Central memory CD8-positive, alpha-beta T cell (primary cell): ENCODE data around the gene PIP5K1A.
"Not testable (repeated sequence)": the region's sequence is repeated elsewhere in the genome, so short reads cannot be mapped to it uniquely, and the experiment has no call there.

Experiments
- ATAC-seq: fragments of 150-1000 bp; cut with Tn5 transposase; replicated peaks from 2 replicates; pipeline ENCODE4 v1.10.0; 2022; ENCODE audit warnings: mild to moderate bottlenecking, moderate FRiP score, moderate number of reproducible peaks; ENCODE audit not compliant: poor library complexity, severe bottlenecking; ENCODE audit errors: extremely low read depth
- DNase-seq, 2 donors: peaks; one replicate each; pipeline ENCODE4 v3.0.0; 2021; ENCODE audit warnings: low spot score in 2 of 2
- H3K27ac Mint-ChIP-seq: one replicate; pipeline ENCODE4 v1.8.0; 2022; ENCODE audit warnings: low read depth, mild to moderate bottlenecking, moderate library complexity, mixed read lengths
- H3K27me3 Mint-ChIP-seq: one replicate; pipeline ENCODE4 v1.8.0; 2022; ENCODE audit warnings: mixed read lengths
- H3K36me3 Mint-ChIP-seq: one replicate; pipeline ENCODE4 v1.8.0; 2022; ENCODE audit warnings: mild to moderate bottlenecking, moderate library complexity, mixed read lengths; ENCODE audit not compliant: insufficient read depth
- H3K4me1 Mint-ChIP-seq: one replicate; pipeline ENCODE4 v1.8.0; 2022; ENCODE audit warnings: mixed read lengths
- H3K4me3 Mint-ChIP-seq: one replicate; pipeline ENCODE4 v1.8.0; 2022; ENCODE audit warnings: mild to moderate bottlenecking, moderate library complexity, mixed read lengths
- H3K9me3 Mint-ChIP-seq: one replicate; pipeline ENCODE4 v1.8.0; 2022; ENCODE audit warnings: mixed read lengths

The PIP5K1A gene

GRCh38 chr1:151197863-151198253 is 494 bp upstream of the PIP5K1A start:
- Mint-ChIP-seq H3K27ac (peak overlapping the region; percentile 100), H3K4me3 (peak overlapping the region; percentile 100), H3K27me3 (no peaks in the 10 kb centered on the region), H3K9me3 (no peaks in the 10 kb centered on the region), H3K4me1 (peaks cover 37% of the 10 kb centered on the region), H3K36me3 (peaks cover 23% of the 10 kb centered on the region)
- DNase-seq (no peak), ATAC-seq (no peak)

- Mint-ChIP-seq H3K4me3 (peak overlapping the region; percentile 100), H3K4me1 (peaks cover 45% of the 10 kb centered on the region), H3K27me3 (no peaks in the 10 kb centered on the region), H3K9me3 (no peaks in the 10 kb centered on the region), H3K36me3 (peaks cover 29% of the 10 kb centered on the region), H3K27ac (peak overlapping the region; percentile 100)
- DNase-seq (no peak), ATAC-seq (no peak)
Observed at GRCh38 chr1:151199873-151200581, 1.7 kb downstream of the PIP5K1A start.

GRCh38 chr1:151205381-151205965 is 7.1 kb downstream of the PIP5K1A start:
- H3K27ac Mint-ChIP-seq, DNase-seq, H3K27me3 Mint-ChIP-seq, H3K9me3 Mint-ChIP-seq, ATAC-seq, H3K4me3 Mint-ChIP-seq: not testable (repeated sequence)
- peaks cover 22% of the 10 kb centered on the region for H3K4me1 Mint-ChIP-seq
- H3K36me3 Mint-ChIP-seq = peaks cover 31% of the 10 kb centered on the region

- H3K9me3 Mint-ChIP-seq = no peaks in the 10 kb centered on the region
- H3K4me3 Mint-ChIP-seq = no peak overlapping the region
- no peak overlapping the region for H3K27ac Mint-ChIP-seq
- DNase-seq (no peak), ATAC-seq (no peak)
- no peaks in the 10 kb centered on the region for H3K27me3 Mint-ChIP-seq
- H3K36me3 Mint-ChIP-seq = peaks cover 33% of the 10 kb centered on the region
- peaks cover 18% of the 10 kb centered on the region for H3K4me1 Mint-ChIP-seq
Observed at GRCh38 chr1:151210830-151211229, 12.5 kb downstream of the PIP5K1A start.

GRCh38 chr1:151211972-151212705 is 13.8 kb downstream of the PIP5K1A start:
- DNase-seq (no peak), ATAC-seq (no peak)
- Mint-ChIP-seq H3K9me3 (no peaks in the 10 kb centered on the region), H3K4me1 (peaks cover 19% of the 10 kb centered on the region), H3K27ac (peak overlapping the region; percentile 59), H3K4me3 (no peak overlapping the region), H3K27me3 (no peaks in the 10 kb centered on the region), H3K36me3 (peaks cover 25% of the 10 kb centered on the region)

- Mint-ChIP-seq H3K27ac (no peak overlapping the region), H3K36me3 (peaks cover 19% of the 10 kb centered on the region), H3K27me3 (no peaks in the 10 kb centered on the region), H3K4me3 (no peak overlapping the region), H3K9me3 (no peaks in the 10 kb centered on the region), H3K4me1 (peaks cover 19% of the 10 kb centered on the region)
- no peak for ATAC-seq
- DNase-seq = no peak
Observed at GRCh38 chr1:151213560-151213959, 15.2 kb downstream of the PIP5K1A start.

GRCh38 chr1:151221616-151222015 is 23.3 kb downstream of the PIP5K1A start:
- ATAC-seq (no peak), DNase-seq (no peak)
- Mint-ChIP-seq H3K9me3 (no peaks in the 10 kb centered on the region), H3K27ac (no peak overlapping the region), H3K4me3 (no peak overlapping the region), H3K36me3 (peaks cover 32% of the 10 kb centered on the region), H3K4me1 (peaks cover 2% of the 10 kb centered on the region), H3K27me3 (no peaks in the 10 kb centered on the region)

GRCh38 chr1:151222130-151222529 is 23.8 kb downstream of the PIP5K1A start:
- Mint-ChIP-seq H3K27me3 (no peaks in the 10 kb centered on the region), H3K4me3 (no peak overlapping the region), H3K27ac (no peak overlapping the region), H3K36me3 (peaks cover 34% of the 10 kb centered on the region), H3K9me3 (no peaks in the 10 kb centered on the region), H3K4me1 (no peaks in the 10 kb centered on the region)
- DNase-seq (no peak), ATAC-seq (no peak)

- ATAC-seq = no peak
- Mint-ChIP-seq H3K36me3 (peaks cover 87% of the 10 kb centered on the region), H3K4me3 (no peak overlapping the region), H3K27ac (no peak overlapping the region), H3K27me3 (no peaks in the 10 kb centered on the region), H3K9me3 (no peaks in the 10 kb centered on the region), H3K4me1 (no peaks in the 10 kb centered on the region)
- no peak for DNase-seq
Observed at GRCh38 chr1:151235235-151235634, 36.9 kb downstream of the PIP5K1A start.

- H3K27ac Mint-ChIP-seq = no peak overlapping the region
- no peaks in the 10 kb centered on the region for H3K27me3 Mint-ChIP-seq
- H3K4me3 Mint-ChIP-seq = no peak overlapping the region
- ATAC-seq (no peak), DNase-seq (no peak)
- H3K4me1 Mint-ChIP-seq = no peaks in the 10 kb centered on the region
- peaks cover 83% of the 10 kb centered on the region for H3K36me3 Mint-ChIP-seq
- no peaks in the 10 kb centered on the region for H3K9me3 Mint-ChIP-seq
Observed at GRCh38 chr1:151237678-151238466, 39.5 kb downstream of the PIP5K1A start.

- Mint-ChIP-seq H3K36me3 (peaks cover 82% of the 10 kb centered on the region), H3K9me3 (no peaks in the 10 kb centered on the region), H3K27me3 (no peaks in the 10 kb centered on the region), H3K4me3 (no peak overlapping the region), H3K4me1 (no peaks in the 10 kb centered on the region), H3K27ac (no peak overlapping the region)
- ATAC-seq = no peak
- DNase-seq = no peak
Observed at GRCh38 chr1:151238467-151238739, 40.1 kb downstream of the PIP5K1A start.

GRCh38 chr1:151242442-151242841 is 44.1 kb downstream of the PIP5K1A start:
- Mint-ChIP-seq H3K27ac (peak overlapping the region; percentile 41), H3K4me1 (no peaks in the 10 kb centered on the region), H3K36me3 (peaks cover 65% of the 10 kb centered on the region), H3K4me3 (no peak overlapping the region), H3K27me3 (no peaks in the 10 kb centered on the region), H3K9me3 (no peaks in the 10 kb centered on the region)
- DNase-seq = no peak
- ATAC-seq = no peak
